Smooth muscle cell of trachea (primary cell): Measurements from ENCODE around the gene PDE11A. TPM values are rescaled to one million over a fixed set of nuclear protein-coding genes. Genes with fewer than 3 reads are reported as not detected.

Experiments
- total RNA-seq: library from RNA; depleted of rRNA; stranded (reverse); fragments of >200 nt; gene quantifications from 2 replicates; pipeline ENCODE4 v1.2.1, GENCODE V29; 2014

PDE11A gene
- total RNA-seq = not detected in 2 replicates

GRCh38 chr2:178072383-178073301, at the start of gene PDE11A:
Gene PDE11A (minus strand): TSS chr2:178072777. CDS start chr2:178072437, 340 bp downstream.

GRCh38 chr2:178112202-178113152, 39.9 kb upstream of the PDE11A start, which contains the start of gene RBM45:
Gene RBM45 (plus strand): TSS chr2:178112437. CDS start chr2:178112547, 110 bp downstream.

Other genes starting within 250 kb of the PDE11A start
- 24.5 and 29.4 TPM in 2 replicates for gene RBM45, start 39.7 kb upstream of the PDE11A start, total RNA-seq
- 2.2 and 2.3 TPM in 2 replicates for gene OSBPL6, start 121.7 kb upstream of the PDE11A start, total RNA-seq